NCI-H1436 (cell line): ENCODE data around the gene NXPE4.
"Not testable (repeated sequence)": the region's sequence is repeated elsewhere in the genome, so short reads cannot be mapped to it uniquely, and the experiment has no call there.

ENCODE experiments used
- DNase-seq: peaks from one replicate; lab custom pipeline; 2025; lab: John Stamatoyannopoulos, UW

NXPE4 gene

DNA sequence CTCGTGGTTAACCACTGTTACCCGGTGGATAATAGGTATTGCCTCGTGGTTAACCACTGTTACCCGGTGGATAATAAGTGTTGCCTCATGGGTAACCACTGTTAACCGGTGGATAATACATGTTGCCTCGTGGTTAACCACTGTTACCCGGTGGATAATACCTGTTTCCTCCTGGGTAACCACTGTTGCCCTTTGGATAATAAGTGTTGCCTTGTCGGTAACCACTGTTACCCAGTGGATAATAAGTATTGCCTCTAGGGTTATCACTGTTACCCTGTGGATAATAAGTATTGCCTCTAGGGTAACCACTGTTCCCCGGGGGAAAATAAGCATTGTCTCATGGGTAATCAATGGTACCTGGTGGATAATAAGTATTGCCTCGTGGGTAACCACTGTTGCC, 15.0 kb upstream of the NXPE4 start:
- DNase-seq: no peak

DNA sequence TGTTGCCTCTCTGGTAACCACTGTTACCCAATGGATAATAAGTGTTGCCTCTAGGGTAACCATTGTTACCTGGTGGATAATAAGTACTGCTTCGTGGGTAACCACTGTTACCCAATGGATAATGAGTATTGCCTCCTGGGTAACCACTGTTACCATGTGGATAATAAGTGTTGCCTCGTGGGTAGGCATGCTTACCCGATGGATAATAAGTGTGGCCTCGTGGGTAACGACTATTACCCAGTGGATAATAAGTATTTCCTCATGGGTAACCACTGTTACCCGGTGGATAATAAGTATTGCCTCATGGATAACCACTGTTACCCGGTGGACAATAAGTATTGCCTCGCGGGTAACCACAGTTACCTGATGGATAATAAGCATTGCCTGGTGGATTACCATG, 13.8 kb upstream of the NXPE4 start:
- DNase-seq: no peak

DNA sequence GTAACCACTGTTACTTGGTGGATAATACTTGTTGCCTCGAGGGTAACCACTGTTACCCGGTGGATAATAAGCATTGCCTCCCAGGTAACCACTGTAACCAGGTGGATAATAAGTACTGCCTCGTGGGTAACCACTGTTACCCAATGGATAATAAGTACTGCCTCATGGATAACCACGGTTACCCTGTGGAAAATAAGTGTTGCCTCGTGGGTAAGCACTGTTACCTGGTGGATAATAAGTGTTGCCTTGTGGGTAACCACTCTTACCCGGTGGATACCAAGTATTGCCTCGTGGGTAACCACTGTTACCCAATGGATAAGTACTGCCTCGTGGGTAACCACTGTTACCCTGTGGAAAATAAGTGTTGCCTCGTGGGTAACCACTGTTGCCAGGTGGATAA, 13.0 kb upstream of the NXPE4 start:
- DNase-seq: not testable (repeated sequence)

DNA sequence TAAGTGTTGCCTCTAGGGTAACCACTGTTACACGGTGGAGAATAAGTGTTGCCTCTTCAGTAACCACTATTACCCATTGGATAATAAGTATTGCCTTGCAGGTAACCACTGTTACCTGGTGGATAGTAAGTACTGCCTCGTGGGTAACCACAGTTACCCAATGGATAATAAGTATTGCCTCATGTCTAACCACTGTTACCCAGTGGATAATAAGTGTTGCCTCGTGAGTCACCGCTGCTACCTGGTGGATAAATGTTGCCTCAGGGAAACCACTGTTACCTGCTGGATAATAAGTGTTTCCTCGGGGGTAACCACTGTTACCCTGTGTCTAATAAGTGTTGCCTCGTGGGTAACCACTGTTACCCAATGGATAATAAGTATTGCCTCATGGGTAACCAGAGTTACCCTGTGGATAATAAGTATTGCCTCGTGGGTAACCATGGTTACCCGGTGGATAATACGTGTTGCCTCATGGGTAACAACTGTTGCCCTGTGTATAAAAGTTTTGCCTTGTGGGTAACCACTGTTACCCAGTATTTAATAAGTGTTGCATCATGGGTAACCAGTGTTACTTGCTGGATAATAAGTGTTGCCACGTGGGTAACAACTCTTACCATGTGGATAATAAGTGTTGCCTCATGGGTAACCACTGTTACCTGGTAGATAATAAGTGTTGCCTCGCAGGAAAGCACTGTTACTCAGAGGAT, 12.3 kb upstream of the NXPE4 start:
- DNase-seq: no peak

DNA sequence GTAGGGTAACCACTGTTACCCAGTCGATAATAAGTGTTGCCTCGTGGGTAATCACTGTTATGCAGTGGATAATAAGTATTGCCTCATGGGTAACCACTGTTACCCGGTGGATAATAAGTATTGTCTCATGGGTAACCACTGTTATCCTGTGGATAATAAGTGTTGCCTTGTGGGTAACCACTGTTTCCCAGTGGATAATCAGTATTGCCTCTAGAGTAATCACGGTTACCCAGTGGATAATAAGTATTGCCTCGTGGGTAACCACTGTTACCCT, 11.2 kb upstream of the NXPE4 start:
- not testable (repeated sequence) for DNase-seq

DNA sequence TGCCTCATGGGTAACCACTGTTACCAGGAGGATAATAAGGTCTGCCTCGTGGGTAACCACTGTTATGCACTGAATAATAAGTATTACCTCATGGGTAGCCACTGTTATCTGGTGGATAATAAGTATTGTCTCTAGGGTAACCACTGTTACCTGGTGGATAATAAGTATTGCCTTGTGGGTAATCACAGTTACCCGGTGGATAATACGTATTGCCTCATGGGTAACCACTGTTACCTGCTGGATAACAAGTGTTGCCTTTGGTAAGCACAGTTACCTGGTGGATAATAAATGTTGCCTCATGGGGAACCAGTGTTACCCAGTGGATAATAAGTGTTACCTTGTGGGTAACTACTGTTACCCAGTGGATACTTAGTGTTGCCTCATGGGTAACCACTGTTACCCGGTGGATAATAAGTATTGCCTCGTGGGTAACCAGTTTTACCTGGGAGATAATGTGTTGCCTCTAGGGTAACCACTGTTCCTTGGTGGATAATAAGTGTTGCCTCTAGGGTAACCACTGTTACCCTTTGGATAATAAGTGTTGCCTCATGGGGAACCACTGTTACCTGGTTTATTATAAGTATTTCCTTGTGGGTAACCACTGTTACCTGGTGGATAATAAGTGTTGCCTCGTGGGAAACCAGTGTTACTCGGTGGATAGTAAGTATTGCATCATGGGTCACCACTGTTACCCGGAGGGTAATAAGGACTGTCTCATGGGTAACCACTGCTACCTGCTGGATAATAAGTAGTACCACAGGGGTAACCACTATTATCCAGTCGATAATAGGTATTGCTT, 10.6 kb upstream of the NXPE4 start:
- DNase-seq: no peak

DNA sequence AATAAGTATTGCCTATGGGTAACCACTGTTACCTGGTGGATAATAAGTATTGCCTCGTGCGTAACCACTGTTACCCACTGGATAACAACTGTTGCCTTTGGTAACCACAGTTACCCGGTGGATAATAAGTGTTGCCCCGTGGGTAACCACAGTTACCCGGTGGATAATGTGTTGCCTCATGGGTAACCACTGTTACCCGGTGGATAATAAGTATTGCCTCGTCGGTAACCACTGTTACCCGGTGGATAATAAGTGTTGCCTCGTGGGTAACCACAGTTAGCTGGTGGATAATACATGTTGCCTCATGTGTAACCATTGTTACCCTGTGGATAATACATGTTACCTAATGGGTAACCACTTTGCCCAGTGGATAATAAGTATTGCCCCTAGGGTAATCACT, 9.8 kb upstream of the NXPE4 start:
- DNase-seq: no peak

DNA sequence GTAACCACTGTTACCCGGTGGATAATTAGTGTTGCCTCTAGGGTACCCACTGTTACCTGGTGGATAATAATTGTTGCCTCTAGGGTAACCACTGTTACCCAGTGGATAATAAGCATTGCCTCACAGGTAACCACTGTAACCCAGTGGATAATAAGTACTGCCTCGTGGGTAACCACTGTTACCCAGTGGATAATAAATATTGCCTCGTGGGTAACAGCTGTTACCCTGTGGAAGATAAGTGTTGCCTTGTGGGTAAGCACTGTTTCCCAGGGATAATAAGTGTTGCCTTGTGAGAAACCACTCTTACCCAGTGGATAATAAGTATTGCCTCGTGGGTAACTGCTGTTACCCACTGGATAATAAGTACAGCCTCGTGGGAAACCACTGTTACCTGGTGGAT, 9.3 kb upstream of the NXPE4 start:
- DNase-seq: no peak

DNA sequence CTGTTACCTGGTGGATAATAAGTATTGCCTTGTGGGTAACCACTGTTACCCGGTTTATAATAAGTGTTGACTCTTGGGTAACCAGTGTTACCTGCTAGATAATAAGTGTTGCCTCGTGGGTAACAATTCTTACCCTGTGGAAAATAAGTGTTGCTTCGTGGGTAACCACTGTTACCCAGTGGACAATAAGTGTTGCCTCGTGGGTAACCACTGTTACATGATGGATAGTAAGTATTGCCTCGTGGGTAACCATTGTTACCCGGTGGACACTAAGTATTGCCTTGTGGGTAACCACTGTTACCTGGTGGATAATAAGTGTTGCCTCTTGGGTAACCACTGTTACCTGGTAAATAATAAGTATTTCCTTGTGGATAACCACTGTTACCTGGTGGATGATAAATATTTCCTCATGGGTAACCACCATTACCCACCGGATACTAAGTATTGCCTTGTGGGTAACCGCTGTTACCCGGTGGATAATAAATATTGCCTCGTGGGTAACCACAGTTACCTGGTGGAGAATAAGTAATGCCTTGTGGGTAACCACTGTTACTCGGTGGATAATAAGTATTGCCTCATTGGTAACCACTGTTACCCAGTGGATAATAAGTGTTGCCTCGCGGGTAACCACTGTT, 8.7 kb upstream of the NXPE4 start:
- DNase-seq: no peak

DNA sequence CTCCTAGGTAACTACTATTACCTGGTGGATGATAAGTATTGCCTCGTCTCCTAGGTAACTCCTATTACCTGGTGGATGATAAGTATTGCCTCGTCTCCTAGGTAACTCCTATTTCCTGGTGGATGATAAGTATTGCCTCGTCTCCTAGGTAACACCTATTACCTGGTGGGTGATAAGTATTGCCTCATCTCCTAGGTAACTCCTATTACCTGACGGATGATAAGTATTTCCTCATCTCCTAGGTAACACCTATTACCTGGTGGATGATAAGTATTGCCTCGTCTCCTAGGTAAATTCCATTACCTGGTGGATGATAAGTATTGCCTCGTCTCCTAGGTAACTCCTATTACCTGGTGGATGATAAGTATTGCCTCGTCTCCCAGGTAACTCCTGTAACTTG, 7.6 kb upstream of the NXPE4 start:
- not testable (repeated sequence) for DNase-seq

DNA sequence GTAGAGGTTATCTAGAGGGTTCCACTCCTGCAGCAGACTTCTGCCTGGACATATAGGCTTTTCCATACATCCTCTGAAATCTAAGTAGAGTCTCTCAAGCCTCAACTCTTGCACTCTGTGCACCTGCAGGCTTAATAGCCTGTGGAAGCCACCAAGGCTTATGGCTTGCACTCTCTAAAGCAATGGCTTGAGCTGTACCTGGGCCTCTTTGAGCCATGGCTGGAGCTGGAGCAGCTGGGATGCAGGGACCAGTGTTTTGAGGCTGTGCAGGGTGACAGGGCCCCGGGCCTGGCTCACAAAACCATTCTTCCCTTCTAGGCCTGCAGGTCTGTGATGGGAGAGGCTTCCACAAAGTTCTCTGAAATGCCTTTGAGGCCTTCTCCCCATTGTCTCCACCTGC, 2.9 kb upstream of the NXPE4 start:
- DNase-seq: no peak

DNA sequence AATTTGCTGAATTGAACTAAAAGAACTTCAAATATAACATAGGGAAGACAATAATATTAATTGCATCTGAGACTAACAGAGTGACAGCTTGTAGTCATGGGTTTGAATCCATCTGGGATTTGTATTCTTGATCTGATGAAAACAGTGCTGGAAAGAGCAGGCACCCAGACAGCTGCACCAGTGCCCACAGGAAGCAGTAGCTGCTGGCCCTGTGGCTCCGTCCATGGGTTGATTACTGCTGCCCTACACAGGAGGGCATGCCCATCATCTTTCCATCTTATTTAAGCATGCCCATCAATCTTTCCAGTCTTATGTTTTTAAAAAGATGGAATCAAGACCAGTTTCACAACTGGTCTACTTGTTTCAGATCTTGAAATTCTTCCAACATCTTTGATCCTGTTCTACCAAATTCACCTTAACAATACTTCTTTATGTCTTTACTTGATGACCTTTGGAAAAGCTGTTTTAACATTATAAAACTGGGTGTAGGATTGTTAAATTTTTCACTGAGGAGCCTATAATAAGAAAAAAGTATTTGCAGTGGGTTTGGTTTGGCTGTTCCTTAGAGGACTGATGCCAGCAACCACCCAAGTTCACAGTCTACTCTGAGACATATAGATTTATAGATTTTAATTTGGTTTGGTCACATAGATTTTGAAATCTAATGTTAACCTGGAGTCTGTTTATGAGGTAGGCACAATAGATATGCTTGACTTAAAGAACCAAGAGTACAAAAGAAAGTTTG, 761 bp upstream of the NXPE4 start:
- DNase-seq: no peak

DNA sequence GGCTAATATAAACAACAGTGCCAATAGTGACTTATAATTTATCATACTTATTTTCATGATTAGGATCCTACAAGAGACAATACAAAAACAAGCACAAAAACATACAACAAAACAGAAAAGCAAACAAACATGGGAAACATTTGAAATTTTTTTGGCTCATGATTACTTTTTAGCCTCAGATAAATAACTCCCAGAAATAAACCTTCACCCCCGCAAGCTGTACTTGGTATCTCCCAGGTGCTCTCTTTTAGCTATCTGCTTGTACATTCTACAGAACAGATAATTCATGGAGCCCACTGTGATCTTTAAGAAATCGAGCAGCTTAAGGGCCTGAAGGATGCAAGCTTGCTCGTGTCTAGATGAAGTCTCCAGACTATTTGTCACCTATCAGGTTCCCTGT, 883 bp downstream of the NXPE4 start:
- no peak for DNase-seq

DNA sequence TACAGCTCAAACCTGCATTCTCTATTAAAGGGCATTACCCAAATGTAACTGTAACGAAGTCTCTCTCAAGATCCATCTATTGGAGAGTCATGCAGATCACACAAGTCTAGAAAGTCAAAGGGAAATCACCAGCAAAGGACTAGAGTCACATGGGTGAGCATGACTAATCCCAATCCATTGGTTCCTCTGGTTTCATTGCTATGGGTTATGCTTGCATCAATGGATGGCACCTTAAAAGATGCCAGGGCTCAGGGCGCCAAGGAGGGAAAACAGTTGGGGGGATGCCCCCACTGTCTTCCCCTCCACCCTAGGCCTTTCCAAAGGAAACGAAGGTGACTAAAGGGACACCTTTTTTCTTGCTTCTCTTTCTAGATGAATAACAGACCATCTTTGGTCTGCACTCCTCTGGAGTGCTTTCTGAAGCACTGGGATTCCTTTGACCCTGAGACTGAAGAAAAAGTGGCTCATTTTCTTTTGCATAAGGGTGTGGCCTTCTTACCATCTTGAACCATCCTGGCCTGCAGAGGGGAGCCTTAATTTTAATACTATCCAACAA, 8.1 kb downstream of the NXPE4 start:
- no peak for DNase-seq

DNA sequence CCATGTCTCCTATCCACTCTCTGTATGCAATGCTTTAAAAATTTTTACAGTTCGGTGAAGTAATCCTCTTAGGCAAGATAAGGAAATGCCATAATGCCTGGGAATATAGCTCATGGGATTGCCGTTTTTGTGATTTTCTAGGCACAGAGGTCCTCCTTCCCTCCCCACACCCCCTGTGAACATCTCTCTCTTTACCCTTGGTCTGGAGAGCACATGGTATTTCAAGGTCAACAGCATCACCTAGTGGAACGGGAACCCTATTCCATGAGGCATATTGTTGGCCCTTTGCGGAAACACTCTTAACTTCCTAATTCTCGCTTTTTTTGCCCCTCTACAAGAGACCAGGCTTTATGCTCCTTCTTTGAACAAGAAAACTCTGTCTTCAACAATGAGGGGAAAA, 8.8 kb downstream of the NXPE4 start:
- no peak for DNase-seq

DNA sequence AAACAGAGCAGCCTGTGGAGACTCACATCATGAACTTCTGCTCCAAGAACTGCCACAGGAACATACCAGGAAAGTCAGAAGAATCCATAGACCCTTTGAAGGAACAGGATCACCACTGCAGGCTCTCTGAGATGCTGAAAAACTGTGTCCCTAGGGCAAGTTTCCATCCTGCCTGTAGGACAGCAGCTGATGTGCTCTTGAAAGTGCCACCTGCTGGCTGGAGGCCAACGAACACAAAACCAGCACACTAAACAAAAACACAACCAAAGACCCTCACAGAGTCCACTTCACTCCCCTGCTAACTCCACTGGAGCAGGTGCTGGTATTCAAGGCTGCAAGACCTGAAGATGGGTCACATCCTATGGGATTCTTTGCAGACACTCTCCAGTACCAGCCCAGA, 23.9 kb downstream of the NXPE4 start:
- no peak for DNase-seq

DNA sequence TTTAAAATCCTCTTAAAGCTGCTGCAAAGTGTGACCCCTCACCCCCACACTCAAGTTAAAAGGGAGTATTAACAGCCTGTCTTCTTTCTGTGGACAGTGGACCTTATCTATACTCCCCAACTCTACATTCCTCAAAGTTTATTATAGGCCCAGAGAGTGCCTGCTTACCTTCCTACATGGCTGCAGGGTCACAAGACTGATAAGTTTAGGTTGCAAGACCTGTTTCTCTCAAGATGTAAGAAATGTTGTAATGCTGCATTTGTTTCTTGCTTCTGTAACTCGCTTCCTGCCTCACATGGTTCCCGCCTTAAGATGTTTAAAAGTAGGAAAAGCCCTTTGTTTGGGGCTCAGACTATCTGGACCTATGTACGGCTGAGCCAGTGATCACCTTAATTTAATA, 25.8 kb downstream of the NXPE4 start:
- no peak for DNase-seq

DNA sequence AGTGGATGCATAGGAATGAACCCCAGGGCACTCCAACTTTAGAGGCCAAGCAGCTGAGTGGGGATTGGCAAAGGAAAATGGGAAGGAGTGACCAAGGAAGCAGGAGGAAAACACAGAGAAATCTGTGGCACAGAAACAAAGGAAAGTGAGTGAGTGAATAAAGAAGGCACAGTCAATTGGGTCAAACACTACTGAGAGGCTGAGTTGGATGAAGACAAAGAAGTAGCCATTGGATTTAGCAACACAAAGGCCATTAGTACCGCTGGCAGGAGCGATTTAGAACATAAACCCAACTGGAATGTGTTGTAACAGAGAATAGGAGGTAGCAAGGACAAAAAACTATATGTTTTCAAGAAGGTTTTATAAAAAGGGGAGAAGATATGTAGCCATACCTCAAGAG, 29.3 kb downstream of the NXPE4 start:
- DNase-seq: no peak

DNA sequence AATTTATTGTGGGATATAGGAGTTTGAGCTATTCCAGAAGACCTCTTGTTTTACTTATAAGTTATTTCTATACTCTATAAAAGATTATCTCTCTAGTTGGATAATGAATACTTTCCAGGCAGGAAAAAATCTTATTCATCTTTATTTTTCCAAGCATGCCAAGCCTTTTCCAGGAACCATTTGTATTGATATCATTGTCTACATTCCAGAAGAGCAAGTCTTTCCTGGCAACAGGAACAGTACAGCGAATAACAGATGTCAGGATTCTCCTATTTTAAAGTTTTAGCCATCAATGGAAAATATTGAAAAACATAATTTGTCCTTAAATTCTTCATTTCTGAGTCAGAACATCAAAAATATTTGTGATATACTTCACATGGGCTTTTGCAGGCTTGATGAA, 30.8 kb downstream of the NXPE4 start:
- no peak for DNase-seq

DNA sequence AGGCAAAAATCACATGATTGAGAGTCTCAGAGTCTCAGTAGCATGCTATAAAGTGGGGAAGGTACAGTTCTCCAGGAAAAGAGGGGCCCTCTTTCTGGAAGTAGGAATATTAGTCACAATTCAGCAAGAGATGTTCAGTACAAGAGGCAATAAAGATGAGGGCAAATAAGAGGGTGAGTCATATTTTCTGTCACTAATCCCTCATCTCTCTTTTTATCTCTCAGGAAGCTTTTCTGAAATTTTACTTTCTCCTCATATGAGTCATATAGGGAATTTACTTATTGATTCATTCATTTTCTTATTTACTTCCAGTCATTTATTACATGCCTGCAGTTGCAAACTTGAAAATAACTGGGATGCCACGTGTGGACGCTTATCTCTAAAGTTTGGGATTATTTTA, 32.5 kb downstream of the NXPE4 start:
- DNase-seq: no peak

DNA sequence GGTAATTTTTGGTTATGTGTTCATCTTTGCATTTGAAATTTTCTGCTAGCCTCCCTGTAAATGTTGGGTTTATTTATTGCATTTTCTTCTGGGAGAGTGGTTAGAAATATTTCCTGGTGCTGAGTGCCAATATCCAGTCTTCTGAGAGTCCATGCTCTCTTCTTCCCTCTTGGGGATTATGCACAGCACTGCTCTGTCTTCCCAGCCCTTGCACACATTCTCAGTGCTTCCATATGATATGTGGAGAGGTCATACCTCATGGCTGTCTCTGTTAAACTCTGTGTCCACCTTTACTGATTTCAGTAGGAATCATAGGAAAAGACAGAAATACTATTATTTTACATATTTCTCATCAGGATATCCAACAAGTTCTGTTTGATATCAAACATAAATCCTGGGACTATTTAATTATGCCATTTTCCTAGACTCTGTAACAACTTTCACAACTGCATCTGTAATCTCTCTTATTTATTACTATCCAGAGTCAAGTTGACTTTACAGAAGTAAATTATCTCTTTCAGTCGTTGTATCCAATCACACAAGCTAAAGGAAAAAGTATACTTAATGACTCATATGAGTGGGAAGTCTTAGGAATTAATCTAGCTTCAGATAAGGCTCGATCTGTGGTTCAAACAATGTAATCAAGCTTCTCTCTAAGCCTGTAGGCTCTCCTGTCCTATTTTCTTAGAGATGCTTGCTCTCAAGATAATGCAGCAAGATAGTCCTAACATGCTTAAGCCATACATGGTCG, 33.2 kb downstream of the NXPE4 start:
- DNase-seq: no peak
